Astrocyte (in vitro differentiated cells and primary cell): ENCODE results near the gene MPV17L. TPM values are rescaled to one million over a fixed set of nuclear protein-coding genes. Genes with fewer than 3 reads are reported as not detected.
"Not testable (repeated sequence)": the region's sequence is repeated elsewhere in the genome, so short reads cannot be mapped to it uniquely, and the experiment has no call there.

ENCODE experiments used
- DNase-seq: peaks from one replicate; pipeline ENCODE4 v3.0.0-alpha.2; 2010; ENCODE audit warnings: low read depth
- FAIRE-seq: peaks from 2 replicates; lab custom pipeline; 2011; peaks lifted over from hg19 to GRCh38; lab: Jason Lieb, UNC
- H2AFZ ChIP-seq: 2 replicates; pipeline ENCODE4 v1.6.0; 2012; ENCODE audit warnings: low read depth, low read length, inconsistent platforms
- H3K27ac ChIP-seq: 2 replicates; pipeline ENCODE4 v1.5.1; 2011; ENCODE audit warnings: low read depth, low read length, inconsistent platforms
- H3K27me3 ChIP-seq: 2 replicates; pipeline ENCODE4 v1.6.0; 2011; ENCODE audit warnings: low read length, inconsistent platforms; ENCODE audit not compliant: insufficient read depth
- H3K36me3 ChIP-seq: 2 replicates; pipeline ENCODE4 v1.5.1; 2011; ENCODE audit warnings: low read length, inconsistent platforms; ENCODE audit not compliant: insufficient read depth
- H3K4me1 ChIP-seq: 2 replicates; pipeline ENCODE4 v1.5.1; 2011; ENCODE audit warnings: low read length, inconsistent platforms; ENCODE audit not compliant: insufficient read depth
- H3K4me2 ChIP-seq: 2 replicates; pipeline ENCODE4 v1.6.0; 2012; ENCODE audit warnings: low read length, inconsistent platforms
- H3K4me3 ChIP-seq: 2 replicates; pipeline ENCODE4 v1.5.1; 2011; ENCODE audit warnings: low read depth, mild to moderate bottlenecking, low read length, inconsistent platforms; ENCODE audit not compliant: insufficient read depth
- H3K79me2 ChIP-seq: 2 replicates; pipeline ENCODE4 v1.6.0; 2012; ENCODE audit warnings: mild to moderate bottlenecking, low read length, inconsistent platforms; ENCODE audit not compliant: insufficient read depth
- H3K9ac ChIP-seq: 2 replicates; pipeline ENCODE4 v1.6.0; 2012; ENCODE audit warnings: mild to moderate bottlenecking, low read length, inconsistent platforms
- H3K9me3 ChIP-seq: 2 replicates; pipeline ENCODE4 v1.5.1; 2012; ENCODE audit warnings: low read depth, mild to moderate bottlenecking, low read length, inconsistent platforms; ENCODE audit not compliant: insufficient read depth
- H4K20me1 ChIP-seq: 2 replicates; pipeline ENCODE4 v1.6.0; 2012; ENCODE audit warnings: low read length, inconsistent platforms; ENCODE audit not compliant: insufficient read depth
- H3K27ac Mint-ChIP-seq: one replicate; pipeline ENCODE4 v1.8.0; 2021; ENCODE audit warnings: mild to moderate bottlenecking, mixed read lengths; ENCODE audit not compliant: unreplicated experiment
- H3K27me3 Mint-ChIP-seq: one replicate; pipeline ENCODE4 v1.8.0; 2021; ENCODE audit warnings: low read depth, mixed read lengths; ENCODE audit not compliant: unreplicated experiment
- H3K36me3 Mint-ChIP-seq: one replicate; pipeline ENCODE4 v1.8.0; 2021; ENCODE audit warnings: low read depth, mixed read lengths; ENCODE audit not compliant: unreplicated experiment
- H3K4me1 Mint-ChIP-seq: one replicate; pipeline ENCODE4 v1.8.0; 2021; ENCODE audit warnings: low read depth, mixed read lengths; ENCODE audit not compliant: unreplicated experiment
- H3K4me3 Mint-ChIP-seq: one replicate; pipeline ENCODE4 v1.8.0; 2021; ENCODE audit warnings: mild to moderate bottlenecking, moderate library complexity, mixed read lengths; ENCODE audit not compliant: unreplicated experiment
- H3K9me3 Mint-ChIP-seq: one replicate; pipeline ENCODE4 v1.8.0; 2021; ENCODE audit warnings: mild to moderate bottlenecking, mixed read lengths; ENCODE audit not compliant: unreplicated experiment
- EZH2 ChIP-seq: IDR thresholded peaks from 2 replicates; pipeline ENCODE4 v1.6.1; 2012; ENCODE audit warnings: mild to moderate bottlenecking, low read length, inconsistent platforms; ENCODE audit not compliant: insufficient read depth
- total RNA-seq: library from RNA; stranded (reverse); gene quantifications from 2 replicates; pipeline ENCODE4 v1.2.1, GENCODE V29; 2021
- TF ChIP-seq, protein P1 (sequence below): IDR thresholded peaks from 2 replicates; pipeline ENCODE4 v1.5.1; 2011; ENCODE audit warnings: low read depth, mild to moderate bottlenecking, inconsistent platforms, low read length, moderate library complexity; ENCODE audit not compliant: insufficient read depth

Gene MPV17L
- total RNA-seq, 1 donor from 2014 or later = 0.73 TPM

- H3K4me3 ChIP-seq, H3K9me3 Mint-ChIP-seq, H3K36me3 ChIP-seq, DNase-seq, H3K27me3 ChIP-seq, H2AFZ ChIP-seq, H3K9me3 ChIP-seq, H3K27ac Mint-ChIP-seq, H3K36me3 Mint-ChIP-seq, H3K4me1 Mint-ChIP-seq, H3K9ac ChIP-seq, FAIRE-seq, H4K20me1 ChIP-seq, H3K4me1 ChIP-seq, H3K4me2 ChIP-seq, H3K79me2 ChIP-seq, H3K27ac ChIP-seq: not testable (repeated sequence)
- Mint-ChIP-seq H3K4me3 (peak overlapping the region; percentile 67), H3K27me3 (peaks cover 25% of the 10 kb centered on the region)
Observed at GRCh38 chr16:15396509-15396829, 915 bp downstream of the MPV17L start.

DNA sequence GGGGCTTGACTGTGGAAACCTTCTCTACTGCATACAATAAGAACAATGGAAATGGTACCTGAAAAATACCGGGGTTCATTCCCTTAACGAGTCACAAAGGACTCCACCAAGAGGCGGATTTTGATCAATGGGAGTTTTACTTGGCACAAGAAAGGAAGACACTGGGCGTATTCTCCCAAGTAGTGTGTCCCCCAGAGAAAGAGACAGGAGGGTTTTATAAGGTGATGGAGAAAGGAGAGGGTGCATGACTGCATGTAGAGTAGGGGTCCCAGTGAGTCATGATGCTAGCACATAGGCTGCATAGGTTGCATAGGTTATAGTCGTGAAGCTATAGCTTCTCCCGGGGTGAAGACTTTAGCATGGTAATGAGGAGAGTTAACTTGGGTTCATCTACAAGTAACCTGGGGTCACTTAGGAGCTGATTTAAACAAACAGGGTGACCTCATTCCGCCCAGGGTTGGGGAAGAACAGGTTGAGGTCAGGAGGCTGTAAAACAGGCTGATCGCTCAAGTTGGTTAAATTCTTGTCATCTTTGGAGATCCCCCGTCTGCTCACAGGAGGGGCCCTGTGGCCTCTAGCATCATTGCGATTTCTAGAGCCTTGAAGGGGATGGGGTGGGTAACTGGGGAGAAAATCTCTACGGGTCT lies 1.5 kb downstream of the MPV17L start:
- H3K36me3 Mint-ChIP-seq = peaks cover 2% of the 10 kb centered on the region
- Histone ChIP-seq H3K27ac (no peak overlapping the region), H3K27me3 (peaks cover 4% of the 10 kb centered on the region), H3K9me3 (no peaks in the 10 kb centered on the region), H3K4me3 (no peak overlapping the region), H3K79me2 (no peaks in the 10 kb centered on the region), H3K36me3 (no peaks in the 10 kb centered on the region), H3K9ac (no peak overlapping the region), H2AFZ (no peak overlapping the region), H4K20me1 (no peaks in the 10 kb centered on the region), H3K4me1 (no peaks in the 10 kb centered on the region), H3K4me2 (no peak overlapping the region)
- H3K4me1 Mint-ChIP-seq = no peaks in the 10 kb centered on the region
- DNase-seq (no peak), FAIRE-seq (no peak)
- H3K27me3 Mint-ChIP-seq = peaks cover 25% of the 10 kb centered on the region
- no peak overlapping the region for H3K27ac Mint-ChIP-seq
- H3K4me3 Mint-ChIP-seq = peak overlapping the region; percentile 54
- no peaks in the 10 kb centered on the region for H3K9me3 Mint-ChIP-seq
- TF ChIP-seq, protein P1, sequence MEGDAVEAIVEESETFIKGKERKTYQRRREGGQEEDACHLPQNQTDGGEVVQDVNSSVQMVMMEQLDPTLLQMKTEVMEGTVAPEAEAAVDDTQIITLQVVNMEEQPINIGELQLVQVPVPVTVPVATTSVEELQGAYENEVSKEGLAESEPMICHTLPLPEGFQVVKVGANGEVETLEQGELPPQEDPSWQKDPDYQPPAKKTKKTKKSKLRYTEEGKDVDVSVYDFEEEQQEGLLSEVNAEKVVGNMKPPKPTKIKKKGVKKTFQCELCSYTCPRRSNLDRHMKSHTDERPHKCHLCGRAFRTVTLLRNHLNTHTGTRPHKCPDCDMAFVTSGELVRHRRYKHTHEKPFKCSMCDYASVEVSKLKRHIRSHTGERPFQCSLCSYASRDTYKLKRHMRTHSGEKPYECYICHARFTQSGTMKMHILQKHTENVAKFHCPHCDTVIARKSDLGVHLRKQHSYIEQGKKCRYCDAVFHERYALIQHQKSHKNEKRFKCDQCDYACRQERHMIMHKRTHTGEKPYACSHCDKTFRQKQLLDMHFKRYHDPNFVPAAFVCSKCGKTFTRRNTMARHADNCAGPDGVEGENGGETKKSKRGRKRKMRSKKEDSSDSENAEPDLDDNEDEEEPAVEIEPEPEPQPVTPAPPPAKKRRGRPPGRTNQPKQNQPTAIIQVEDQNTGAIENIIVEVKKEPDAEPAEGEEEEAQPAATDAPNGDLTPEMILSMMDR = no peak
- TF ChIP-seq EZH2 = no peak

DNA sequence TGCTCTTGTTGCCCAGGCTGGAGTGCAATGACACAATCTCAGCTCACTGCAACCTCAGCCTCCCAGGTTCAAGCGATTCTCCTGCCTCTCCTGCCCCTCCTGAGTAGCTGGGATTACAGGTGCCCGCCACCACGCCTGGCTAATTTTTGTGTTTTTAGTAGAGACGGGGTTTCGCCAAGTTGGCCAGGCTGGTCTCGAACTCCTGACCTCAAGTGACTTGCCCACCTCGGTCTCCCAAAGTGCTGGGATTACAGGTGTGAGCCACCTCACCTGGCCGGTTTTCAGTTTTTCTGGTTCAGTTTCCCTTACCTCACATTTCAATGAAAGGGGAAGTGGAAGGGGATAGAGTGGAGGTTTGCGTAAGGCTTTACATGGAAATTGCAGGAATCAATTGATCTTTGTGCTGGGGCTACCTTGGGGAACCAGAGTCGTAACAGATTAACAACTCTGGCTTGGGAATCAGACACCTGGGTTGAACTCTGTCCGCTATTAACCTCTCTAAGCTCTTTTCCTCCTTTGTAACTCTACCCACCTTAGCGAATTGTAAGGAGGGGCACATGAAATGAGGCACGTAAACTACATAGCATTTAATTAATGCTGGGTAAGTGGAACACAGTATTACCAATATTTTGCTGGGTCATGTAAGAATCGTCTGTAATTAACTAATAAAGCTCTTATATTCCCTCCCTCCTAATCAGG lies 3.2 kb downstream of the MPV17L start:
- no peaks in the 10 kb centered on the region for H3K9me3 Mint-ChIP-seq
- Histone ChIP-seq H3K9ac (no peak overlapping the region), H3K4me2 (no peak overlapping the region), H3K36me3 (no peaks in the 10 kb centered on the region), H3K79me2 (no peaks in the 10 kb centered on the region), H4K20me1 (no peaks in the 10 kb centered on the region), H3K9me3 (no peaks in the 10 kb centered on the region), H3K4me1 (no peaks in the 10 kb centered on the region), H3K27ac (no peak overlapping the region), H3K4me3 (no peak overlapping the region), H2AFZ (no peak overlapping the region), H3K27me3 (peaks cover 4% of the 10 kb centered on the region)
- H3K27ac Mint-ChIP-seq = no peak overlapping the region
- no peaks in the 10 kb centered on the region for H3K4me1 Mint-ChIP-seq
- peaks cover 2% of the 10 kb centered on the region for H3K36me3 Mint-ChIP-seq
- no peak for DNase-seq
- no peak overlapping the region for H3K4me3 Mint-ChIP-seq
- no peak for TF ChIP-seq EZH2
- TF ChIP-seq, protein P1 = no peak
- no peak for FAIRE-seq
- H3K27me3 Mint-ChIP-seq = peaks cover 25% of the 10 kb centered on the region
